HG03108 (cell line): Measurements from ENCODE around the gene CHMP2B.

Source experiments
- ATAC-seq: cut with Tn5 transposase; IDR thresholded peaks from one replicate; pipeline ENCODE4 v1.9.1; 2021; ENCODE audit warnings: moderate library complexity; ENCODE audit not compliant: unreplicated experiment

CHMP2B gene, protein sequence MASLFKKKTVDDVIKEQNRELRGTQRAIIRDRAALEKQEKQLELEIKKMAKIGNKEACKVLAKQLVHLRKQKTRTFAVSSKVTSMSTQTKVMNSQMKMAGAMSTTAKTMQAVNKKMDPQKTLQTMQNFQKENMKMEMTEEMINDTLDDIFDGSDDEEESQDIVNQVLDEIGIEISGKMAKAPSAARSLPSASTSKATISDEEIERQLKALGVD

DNA sequence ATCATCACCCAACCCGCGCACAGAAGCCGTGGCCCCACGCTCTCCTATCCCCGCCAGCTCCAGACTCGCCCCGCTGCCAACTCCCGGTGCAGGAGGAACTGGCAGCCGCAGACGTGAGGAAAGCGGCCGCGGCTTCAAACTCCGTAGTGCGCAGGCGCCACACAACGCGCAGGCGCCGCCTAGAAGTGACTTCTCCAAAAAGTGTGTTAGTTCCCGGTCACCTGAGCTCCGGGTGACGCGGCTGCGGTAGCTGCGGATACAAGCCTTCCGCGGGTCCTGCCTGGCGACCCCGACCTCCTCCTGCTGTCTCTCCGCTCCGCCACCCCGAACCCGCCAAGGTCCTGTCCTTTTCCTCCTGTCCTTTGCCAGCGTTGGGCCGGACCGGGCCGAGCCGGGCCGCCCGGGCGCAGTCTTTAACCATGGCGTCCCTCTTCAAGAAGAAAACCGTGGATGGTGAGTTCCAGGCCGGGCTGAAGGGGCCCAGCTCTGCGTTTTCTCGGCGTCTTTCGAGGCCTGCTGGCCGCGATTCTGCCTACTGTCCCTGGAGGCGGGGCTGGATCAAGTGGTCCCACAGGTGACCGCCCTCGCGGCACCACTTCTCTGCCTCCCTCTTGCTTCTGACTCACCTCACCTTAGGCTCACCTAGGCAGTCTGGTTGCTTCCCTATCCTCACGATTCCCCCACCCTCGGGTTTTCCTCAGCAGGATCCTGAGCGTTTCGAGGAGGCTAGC, at the start of gene CHMP2B:
Gene CHMP2B, plus strand, starts transcription at position 206 of the 731 bp plus-strand sequence. Its CDS starts 214 bp downstream, at position 420.
- peak; percentile 98 for ATAC-seq

DNA sequence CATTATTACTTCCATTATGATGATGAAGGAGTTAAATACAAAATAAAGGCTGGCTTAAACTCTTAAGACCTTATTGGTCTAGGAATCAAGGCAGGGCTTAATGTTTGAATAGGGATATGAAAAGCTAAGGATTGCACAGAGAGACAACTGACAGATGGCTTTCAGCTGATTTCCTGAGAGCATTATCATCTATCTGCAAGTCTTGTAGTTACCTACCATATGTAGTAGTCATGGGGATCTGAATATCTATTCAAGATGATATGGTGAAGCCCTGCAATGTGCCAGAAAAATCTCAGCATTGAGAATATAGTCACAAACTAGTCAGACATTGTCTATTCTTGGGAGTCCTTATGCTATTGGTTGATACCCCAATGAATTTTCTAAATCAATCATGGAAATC, 47.5 kb upstream of the CHMP2B start:
- no peak for ATAC-seq

DNA sequence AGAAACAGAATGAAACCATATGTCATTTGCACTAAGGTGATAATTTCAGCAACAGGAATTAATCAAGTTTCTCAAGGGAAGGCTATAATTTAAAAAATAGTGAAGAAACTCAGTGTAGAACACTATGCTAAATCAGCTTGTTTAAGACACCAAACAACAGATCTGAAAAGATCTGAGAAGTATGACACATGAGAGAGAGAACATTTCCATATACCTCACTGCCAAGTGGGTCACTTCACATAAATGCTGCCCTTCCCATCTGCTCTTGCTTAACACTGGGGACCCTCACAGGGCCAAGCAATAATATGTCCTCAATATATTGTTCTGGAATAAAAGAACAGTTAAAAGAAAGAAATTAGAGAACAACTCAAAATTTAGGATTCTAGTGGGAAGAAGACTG, 45.6 kb upstream of the CHMP2B start:
- ATAC-seq, result no peak

DNA sequence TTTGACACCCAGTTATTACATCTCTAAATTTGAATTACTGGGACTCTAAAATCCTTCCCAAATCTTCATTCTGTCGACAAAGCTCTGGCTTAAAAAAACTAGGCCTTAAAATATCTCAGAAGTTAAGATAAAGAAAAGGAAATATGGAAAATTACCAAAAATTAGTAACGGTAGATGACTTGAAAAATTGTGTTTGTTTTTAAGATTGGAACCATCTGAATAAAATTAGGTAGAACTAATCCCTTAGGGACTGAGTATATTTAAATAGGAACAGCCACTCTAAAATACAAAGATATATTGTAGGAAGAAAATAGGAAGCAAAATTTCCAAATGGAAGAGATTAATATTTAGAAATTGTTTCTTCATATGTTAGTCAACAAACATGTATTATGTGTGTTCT, 45.1 kb upstream of the CHMP2B start:
- ATAC-seq, result no peak

DNA sequence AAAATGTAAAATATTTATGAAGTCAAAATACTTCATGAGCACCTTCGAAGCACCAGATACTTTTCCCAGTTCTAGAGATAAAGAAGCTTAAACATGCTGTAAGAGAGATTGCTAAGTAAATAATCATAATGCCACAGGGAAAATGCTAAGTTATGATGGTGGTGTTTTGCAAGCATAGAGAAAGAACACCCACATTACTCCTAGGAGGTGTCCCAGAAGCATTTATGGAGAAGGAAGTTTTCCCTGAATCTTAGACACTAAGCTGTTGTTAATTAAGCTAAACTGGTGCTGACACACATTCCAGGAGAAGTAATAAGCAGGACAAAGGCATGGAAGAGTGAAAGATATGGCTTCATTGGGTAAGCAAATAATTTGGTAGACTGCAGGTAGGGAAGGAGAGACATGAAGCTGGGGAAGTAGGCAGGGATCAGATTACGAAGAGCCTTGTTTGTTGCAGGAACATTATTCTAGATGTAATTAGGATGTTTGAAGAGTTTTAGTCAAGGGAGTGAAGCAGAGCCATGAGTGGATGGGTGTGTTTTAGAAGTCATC, 40.4 kb upstream of the CHMP2B start:
- ATAC-seq, result no peak

DNA sequence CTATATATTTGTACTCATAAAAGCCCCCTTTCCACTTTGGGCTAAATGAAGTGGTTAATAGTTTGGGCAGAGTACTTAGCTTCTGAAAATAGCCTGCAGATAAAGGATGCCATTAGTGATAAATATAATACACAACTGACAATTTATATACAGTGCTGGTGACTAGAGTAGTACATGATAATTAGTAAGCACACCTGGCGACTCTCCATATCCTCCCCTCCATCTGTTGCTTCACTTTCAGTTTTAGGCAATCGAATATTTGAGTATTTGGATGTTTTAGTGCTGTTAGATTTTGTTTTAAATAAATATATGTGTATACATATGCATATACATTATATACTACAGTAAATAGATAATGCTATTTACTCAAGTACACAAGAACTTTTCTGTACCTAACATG, 35.9 kb upstream of the CHMP2B start:
- ATAC-seq, result no peak

DNA sequence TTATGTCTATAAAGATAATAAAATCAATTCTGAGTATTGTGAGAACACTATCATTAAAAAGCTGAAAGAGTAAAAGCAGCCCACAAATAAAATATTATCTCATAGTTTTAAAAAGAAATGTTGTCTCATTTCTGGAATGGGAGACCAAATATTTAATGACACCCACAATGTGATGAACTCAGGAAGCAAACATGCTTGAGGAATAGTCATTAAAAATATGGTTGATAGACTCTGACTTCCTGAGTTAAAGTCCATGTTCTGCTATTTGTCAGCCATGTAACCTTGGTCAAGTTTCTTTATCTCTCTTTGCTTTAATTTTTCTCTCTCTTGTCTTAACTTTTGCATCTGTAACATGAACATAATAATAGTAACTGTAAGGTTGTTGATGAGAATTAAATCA, 35.5 kb upstream of the CHMP2B start:
- no peak for ATAC-seq

DNA sequence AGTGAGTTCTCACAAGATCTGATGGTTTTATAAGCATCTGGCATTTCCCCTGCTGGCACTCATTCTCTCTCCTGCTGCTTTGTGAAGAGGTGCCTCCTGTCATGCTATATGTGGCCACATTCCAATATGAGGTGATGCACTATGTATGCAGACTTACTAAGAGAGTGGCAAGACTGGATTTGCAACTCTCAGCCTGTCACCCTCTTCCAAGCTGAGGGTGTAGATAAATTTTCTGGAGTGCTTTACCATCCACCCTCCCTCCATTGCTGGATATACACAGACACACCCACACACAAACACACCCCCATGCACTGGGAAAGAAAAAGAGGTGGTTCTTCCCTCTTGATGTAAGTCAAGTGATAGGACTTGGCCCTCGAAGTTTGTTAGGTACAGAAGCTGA, 30.2 kb upstream of the CHMP2B start:
- no peak for ATAC-seq

DNA sequence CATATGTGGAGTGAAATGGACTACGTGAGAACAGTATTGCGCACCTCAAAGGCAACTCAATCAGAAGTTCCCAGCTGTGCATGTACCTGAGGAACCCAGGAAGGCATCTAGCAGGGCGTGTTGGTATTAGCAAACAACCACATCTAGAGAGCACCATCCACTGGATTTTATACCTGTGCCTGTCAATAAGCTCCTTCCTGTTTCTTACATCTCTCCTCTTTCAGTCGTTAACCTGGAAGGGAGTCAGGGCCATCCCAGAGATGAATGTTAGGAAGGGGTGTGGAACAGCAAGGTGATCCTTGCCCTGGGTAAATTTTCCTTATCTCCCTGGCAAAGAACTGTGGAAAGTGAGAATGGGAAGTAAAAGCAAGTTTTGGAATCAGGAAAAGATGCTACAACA, 29.6 kb upstream of the CHMP2B start:
- ATAC-seq, result no peak

DNA sequence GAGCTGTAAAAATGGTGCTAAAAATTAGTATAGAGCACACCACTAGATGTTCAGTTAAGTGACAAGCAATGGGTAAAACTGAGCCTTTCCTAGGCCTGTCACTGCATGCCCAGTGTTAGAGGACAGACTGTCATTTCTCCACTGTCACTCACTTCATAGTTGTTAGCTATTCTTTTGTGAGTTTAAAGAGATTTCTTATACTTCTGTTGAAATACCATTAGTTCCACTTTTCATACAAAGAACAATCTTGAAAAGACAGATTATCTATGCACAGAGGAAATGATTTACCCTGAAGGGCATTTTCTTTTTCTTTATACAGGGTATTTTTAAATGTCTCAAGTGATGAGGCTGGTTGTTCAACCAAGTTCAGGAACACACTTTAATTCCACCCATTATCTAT, 28.3 kb upstream of the CHMP2B start:
- ATAC-seq, result no peak

DNA sequence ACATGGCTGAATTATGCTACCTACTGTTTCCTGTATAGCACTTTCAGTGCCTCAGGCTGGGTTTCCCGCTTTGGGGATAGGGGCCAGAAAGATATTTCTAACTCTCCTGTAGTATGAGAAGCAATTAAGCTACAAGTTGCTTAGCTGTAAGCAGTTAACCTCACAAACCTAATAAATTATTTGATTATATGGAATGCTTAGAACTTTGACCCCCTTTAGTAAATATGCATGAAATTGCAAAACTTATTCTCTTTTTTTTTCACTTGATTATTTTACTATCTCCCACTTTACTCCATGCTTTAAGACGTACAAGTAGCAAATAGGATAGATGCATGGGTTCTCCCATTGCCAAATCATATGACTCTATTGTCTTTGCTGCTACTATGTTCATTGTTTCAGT, 27.5 kb upstream of the CHMP2B start:
- ATAC-seq, result no peak

DNA sequence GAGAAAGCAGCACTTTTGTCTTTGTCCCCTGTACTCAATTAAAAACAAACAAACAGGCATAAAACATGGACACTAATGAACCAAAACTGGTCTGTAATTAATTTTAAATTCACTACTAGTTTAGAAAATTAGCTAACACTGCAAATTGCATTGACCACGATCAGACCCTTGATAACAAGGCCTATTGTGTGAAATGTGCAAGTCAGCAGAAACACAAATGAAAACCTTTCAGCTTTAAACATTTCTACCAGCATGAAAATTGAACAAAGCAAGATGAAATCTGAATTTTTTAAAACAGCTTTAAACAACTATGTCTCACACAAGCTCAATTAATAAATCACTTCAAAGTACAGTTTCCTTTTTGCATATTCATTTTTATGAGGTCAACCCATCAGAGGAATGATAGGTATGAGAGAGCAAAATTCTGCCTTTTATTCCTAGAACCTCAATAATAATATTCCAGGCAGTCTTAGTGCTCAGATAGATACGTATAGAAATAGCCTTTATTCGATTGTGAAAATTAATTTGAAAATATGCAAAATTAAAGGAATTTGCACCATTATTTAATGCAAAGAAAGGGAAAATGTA, 27.0 kb upstream of the CHMP2B start:
- ATAC-seq, result no peak

DNA sequence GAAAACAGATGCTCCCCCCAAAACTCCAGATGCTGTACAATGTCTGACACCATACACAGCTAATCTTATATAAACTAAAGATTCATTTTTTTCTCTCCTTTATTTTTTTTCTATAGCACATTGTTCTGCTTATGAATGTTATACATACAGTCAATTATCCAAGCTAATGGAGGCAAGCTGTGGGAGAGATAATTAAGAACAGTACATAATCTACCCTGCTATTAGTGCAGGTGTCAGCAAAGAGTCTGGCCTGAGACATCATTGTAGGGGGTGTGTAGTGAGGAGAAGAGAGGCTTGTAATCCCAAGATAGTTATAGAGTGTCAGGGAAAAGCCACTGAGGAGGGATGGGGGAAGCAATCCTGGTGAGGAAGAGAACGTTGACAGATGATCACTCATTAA, 25.4 kb upstream of the CHMP2B start:
- ATAC-seq, result no peak

DNA sequence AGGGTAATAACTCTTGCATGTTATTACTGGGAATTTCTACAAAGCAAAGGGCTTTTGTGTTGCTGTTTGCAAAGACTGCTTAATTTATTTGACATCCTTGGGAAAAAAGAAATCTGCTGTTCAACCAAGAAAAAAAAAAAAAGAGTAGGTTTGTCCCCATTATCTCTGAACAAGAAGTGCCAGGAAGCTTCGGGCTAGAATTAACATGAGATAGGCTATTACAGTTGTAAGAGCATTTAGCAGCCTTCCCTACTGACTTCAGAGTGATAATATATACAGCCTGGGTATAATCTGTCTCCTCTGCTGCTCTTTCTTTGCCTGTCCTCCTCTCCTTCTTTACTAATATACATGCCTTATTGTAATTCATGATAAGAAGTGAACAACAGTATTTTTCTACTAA, 23.3 kb upstream of the CHMP2B start:
- no peak for ATAC-seq

DNA sequence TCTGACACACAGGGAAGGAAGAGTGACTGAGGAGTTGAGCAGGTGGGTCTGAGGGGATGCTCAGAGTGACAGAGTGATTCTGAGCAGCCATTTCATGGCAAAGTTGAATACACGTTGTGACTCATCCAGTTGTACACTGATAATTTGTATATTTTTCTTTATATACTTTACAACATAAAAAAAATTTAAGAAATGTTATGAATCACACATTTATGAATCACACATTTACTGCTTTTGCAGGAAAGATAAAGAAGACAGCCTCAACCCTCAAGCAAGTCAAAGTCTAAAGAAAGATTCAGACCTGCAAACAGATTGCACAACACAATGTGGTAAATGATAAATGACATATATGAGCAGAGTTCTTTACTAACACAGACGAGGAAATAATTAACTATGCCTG, 21.0 kb upstream of the CHMP2B start:
- no peak for ATAC-seq

DNA sequence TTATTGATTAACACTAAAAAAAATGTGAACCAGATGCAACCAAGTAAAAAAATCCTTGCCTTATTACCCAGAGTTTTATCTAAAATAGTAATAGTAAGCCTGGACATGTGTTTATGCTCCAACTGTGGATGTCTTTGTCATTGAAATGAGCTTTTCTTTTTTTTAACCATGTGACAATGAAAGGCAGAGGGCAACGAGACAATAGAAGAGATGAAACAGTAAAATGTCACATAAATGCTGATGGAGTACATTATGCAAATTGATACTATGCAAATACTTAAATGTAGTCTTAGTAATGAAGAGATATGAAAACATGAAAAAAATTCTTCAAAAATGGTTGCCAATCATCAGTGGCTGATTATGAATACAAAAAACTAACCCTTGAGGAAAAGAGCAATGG, 20.5 kb upstream of the CHMP2B start:
- no peak for ATAC-seq

DNA sequence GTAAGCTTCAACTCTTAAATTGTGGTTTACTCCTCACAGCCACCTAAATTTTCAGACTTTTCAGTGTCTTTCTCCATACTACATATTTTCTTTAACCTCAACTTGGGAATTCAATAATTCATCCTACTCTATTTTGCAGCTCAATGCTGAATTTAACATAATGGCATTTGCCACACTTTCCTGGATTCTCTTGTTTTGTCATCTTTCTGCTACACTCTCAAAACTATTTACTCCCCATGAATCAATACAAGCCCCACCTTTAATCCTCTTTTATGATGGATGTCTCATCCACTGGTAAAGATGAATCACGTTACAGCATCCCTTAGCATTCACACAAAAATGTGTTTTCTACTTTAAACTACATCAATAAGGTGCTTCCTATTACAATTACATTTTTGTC, 19.6 kb upstream of the CHMP2B start:
- no peak for ATAC-seq

DNA sequence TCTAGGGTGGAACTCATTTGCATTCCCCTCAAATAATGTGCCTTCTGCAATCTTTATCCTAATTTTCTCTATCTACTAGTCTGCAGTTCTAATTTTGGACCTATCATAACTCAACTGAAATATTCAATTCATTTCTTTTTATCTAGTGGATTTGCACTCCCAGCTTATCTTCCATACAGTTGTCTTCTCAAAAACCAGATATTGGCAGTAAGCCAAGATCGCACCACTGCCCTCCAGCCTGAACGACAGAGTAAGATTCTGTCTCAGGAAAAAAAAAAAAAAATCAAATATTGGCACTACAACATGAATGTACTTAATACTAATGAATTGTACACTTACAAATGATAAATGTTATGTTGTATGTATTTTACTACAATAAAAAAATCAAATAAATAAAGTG, 18.0 kb upstream of the CHMP2B start:
- ATAC-seq, result no peak

DNA sequence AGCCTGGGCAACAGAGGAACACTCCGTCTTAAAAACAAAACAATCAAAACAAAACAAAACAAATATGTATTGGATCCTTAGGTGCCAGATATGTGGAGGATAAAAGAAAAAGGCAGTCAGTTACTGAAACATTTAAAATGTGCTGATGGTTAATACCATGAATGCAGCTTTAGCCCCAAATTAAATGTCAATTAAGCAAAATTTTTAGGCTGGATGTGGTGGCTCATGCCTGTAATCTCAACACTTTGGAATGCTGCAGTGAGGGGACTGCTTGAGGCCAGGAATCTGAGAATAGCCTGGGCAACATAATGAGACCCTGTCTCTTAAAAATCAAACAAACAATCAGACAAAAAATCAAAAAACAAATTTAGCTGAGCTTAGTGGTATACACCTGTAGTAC, 8.5 kb upstream of the CHMP2B start:
- no peak for ATAC-seq

DNA sequence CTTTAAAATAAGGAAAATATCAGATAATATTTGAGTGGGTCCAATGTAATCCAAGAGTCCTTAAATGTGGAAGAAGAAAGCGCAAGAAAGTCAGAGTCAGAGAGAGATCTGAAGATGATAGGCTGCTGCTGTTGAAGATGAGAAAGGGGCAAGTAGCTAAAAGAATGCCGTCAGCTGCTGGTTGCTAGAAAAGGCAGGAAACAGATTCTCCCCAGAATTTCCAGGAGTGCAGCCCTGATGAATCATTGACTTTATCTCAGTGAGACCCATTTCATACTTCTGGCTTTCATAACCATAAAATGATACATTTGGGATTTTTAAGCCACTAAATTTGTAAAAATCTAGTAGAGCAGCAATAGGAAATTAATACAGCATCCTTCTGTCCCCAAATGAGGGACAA, 7.5 kb upstream of the CHMP2B start:
- ATAC-seq, result no peak

DNA sequence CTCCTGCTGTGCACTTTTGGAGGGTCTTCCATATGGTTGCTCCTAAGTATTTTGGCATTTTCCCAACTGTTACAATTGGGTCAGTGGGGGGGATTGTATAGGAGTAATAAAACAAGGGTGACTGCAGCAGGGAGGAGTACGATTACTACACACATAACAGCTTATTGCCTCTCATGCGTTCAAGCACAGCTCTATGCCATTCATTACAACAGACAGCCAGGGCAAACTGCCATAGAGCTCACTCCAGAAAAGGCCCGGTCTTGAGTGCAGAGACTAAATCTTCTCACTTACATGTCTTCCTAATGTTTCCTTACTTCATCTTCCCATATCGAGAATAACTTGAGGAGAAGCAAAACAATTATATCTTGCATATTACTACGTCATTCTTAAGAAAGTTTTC, 1.4 kb upstream of the CHMP2B start:
- no peak for ATAC-seq

DNA sequence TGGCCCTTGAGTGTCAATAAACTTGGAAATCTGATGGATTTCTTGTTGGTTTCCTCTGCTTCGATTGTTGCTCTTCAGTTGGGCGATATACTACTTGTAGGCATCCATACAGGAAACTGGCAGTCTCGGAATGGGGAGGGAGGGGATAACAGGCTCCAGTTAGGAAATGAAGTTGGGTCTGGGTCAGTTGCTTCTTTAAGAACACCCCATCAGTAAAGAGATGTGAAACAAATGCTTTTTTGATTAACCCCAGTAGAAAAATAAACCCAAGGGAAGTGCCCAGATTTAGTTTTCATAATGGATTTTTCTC, 681 bp downstream of the CHMP2B start:
- ATAC-seq, result no peak
